ENCODE measurements around the gene HHIPL1. TPM values are rescaled to one million over a fixed set of nuclear protein-coding genes. Genes with fewer than 3 reads are reported as not detected.
A peak's percentile ranks its signal among the peaks of the same experiment; 100 is the strongest.

The HHIPL1 gene
- total RNA-seq, 1 donor from 2014 or later = 0.32 TPM

DNA sequence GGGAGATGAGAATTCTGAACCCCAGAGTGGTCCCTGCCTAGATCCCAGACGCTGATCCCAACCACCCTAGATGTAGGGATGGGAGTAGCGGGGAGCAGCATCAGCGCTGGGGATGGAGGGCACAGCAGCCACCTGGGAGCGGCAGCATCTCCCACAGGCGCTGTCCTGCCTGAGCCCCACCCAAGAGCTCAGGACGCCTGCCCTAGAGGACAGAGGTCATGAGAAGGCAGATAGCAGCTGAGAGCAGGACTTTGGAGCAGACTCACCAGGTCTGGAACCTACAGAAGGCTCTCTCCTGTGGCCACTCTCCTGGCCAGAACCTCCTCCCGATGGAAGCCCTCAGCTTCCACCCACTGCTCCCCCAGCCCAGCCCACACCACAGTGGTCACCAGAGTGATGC, 48.2 kb upstream of the HHIPL1 start:
- Histone ChIP-seq H3K9me3 (ENCODE audit: low read depth) (no peaks in the 10 kb centered on the region), H3K27ac (no peak overlapping the region), H3K27me3 (peaks cover 5% of the 10 kb centered on the region), H2AFZ (replicated peaks) (no peak overlapping the region), H3K79me2 (ENCODE audit: low read depth) (peaks cover 100% of the 10 kb centered on the region), H3K4me1 (peaks cover 46% of the 10 kb centered on the region), H3K4me3 (no peak overlapping the region), H3F3A (ENCODE audit: low read depth) (peaks cover 43% of the 10 kb centered on the region), H3K36me3 (no peaks in the 10 kb centered on the region), H3K4me2 (no peak overlapping the region), H4K20me1 (ENCODE audit: low read depth) (peaks cover 100% of the 10 kb centered on the region), H3K9ac (no peak overlapping the region)
- peaks cover 8% of the 10 kb centered on the region for H3K27me3 Mint-ChIP-seq (ENCODE audit: insufficient read depth, low read depth)
- peaks cover 56% of the 10 kb centered on the region for H3K4me1 Mint-ChIP-seq
- H3K36me3 Mint-ChIP-seq = no peaks in the 10 kb centered on the region
- TF ChIP-seq EZH2phosphoT487 (IDR thresholded peaks at IDR 0.05) (no peak), EZH2 (IDR thresholded peaks at IDR 0.05) (no peak)
- TF ChIP-seq, protein P1, sequence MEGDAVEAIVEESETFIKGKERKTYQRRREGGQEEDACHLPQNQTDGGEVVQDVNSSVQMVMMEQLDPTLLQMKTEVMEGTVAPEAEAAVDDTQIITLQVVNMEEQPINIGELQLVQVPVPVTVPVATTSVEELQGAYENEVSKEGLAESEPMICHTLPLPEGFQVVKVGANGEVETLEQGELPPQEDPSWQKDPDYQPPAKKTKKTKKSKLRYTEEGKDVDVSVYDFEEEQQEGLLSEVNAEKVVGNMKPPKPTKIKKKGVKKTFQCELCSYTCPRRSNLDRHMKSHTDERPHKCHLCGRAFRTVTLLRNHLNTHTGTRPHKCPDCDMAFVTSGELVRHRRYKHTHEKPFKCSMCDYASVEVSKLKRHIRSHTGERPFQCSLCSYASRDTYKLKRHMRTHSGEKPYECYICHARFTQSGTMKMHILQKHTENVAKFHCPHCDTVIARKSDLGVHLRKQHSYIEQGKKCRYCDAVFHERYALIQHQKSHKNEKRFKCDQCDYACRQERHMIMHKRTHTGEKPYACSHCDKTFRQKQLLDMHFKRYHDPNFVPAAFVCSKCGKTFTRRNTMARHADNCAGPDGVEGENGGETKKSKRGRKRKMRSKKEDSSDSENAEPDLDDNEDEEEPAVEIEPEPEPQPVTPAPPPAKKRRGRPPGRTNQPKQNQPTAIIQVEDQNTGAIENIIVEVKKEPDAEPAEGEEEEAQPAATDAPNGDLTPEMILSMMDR (IDR thresholded peaks at IDR 0.05) = no peak
- no peaks in the 10 kb centered on the region for H3K9me3 Mint-ChIP-seq
- no peak overlapping the region for H3K4me3 Mint-ChIP-seq
- no peak for DNase-seq (ENCODE audit: low spot score)
- no peak overlapping the region for H3K27ac Mint-ChIP-seq

DNA sequence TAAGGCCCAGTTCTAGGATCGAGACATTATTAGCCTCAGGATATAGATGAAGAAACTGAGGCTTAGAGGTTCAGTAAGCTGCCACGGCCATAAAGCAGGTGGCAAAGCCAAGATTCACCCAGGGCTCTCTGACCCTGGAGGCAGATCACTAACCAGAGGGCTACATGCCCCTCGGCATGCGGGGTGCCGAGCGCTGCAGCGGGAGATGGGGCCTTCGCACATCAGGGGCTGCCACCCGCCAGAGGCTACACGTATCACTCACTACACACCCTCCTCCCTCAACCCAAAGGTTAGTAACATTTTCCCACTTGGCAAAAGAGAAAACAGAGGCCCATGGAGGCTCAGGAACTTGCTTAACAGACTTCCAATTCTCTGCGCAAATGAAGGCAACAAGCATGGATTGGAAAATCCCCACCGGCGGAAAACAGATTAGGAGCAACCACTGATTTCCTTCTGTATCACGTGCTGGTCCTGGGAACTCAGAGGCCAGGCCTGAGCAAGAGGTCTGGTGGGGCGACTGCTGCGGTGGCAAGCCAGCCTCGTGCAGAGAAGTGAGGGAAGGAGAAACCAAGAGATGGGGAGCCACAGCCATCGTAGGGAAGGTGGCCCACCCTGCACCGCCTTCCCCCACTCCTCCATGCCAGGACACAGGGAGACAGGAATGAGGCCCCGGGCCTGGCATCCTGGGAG, 46.9 kb upstream of the HHIPL1 start:
- no peaks in the 10 kb centered on the region for H3K36me3 Mint-ChIP-seq
- Histone ChIP-seq H4K20me1 (ENCODE audit: low read depth) (peaks cover 100% of the 10 kb centered on the region), H3K4me3 (no peak overlapping the region), H3K36me3 (no peaks in the 10 kb centered on the region), H3K27me3 (peaks cover 18% of the 10 kb centered on the region), H3K9me3 (ENCODE audit: low read depth) (no peaks in the 10 kb centered on the region), H3F3A (ENCODE audit: low read depth) (peaks cover 40% of the 10 kb centered on the region), H3K4me1 (peaks cover 48% of the 10 kb centered on the region), H2AFZ (replicated peaks) (no peak overlapping the region), H3K79me2 (ENCODE audit: low read depth) (peaks cover 100% of the 10 kb centered on the region), H3K9ac (no peak overlapping the region), H3K4me2 (peak overlapping the region; percentile 47), H3K27ac (no peak overlapping the region)
- peaks cover 11% of the 10 kb centered on the region for H3K27me3 Mint-ChIP-seq (ENCODE audit: insufficient read depth, low read depth)
- no peaks in the 10 kb centered on the region for H3K9me3 Mint-ChIP-seq
- H3K27ac Mint-ChIP-seq = no peak overlapping the region
- TF ChIP-seq EZH2phosphoT487 (IDR thresholded peaks at IDR 0.05) (no peak), EZH2 (IDR thresholded peaks at IDR 0.05) (no peak)
- TF ChIP-seq, protein P1 (IDR thresholded peaks at IDR 0.05) = no peak
- H3K4me1 Mint-ChIP-seq = peaks cover 55% of the 10 kb centered on the region
- no peak for DNase-seq (ENCODE audit: low spot score)
- H3K4me3 Mint-ChIP-seq = peak overlapping the region; percentile 46

DNA sequence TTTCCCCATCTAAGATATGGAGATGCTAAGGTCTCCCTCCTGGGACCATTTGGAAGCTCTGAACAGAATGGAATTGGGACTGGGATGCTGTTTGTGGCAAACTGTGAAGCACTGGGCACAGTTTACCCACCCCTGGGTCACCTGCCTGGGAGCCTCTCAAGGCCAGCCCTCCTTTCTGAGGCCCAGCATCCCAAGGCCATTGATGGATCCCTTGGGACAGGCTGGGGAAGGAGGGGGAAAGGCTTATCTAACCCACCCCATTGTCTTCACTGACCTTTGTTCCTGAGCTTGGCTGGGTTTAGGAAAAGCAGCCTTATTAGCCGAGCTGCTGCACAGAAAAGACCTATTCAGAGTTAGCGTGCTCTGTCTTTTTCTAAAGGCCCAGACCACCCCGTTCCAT, 46.2 kb upstream of the HHIPL1 start:
- no peaks in the 10 kb centered on the region for H3K36me3 ChIP-seq
- peaks cover 97% of the 10 kb centered on the region for H4K20me1 ChIP-seq (ENCODE audit: low read depth)
- peak overlapping the region; percentile 47 for H3K4me2 ChIP-seq
- H3K27me3 Mint-ChIP-seq (ENCODE audit: insufficient read depth, low read depth) = peaks cover 11% of the 10 kb centered on the region
- peak overlapping the region; percentile 59 for H3K4me3 Mint-ChIP-seq
- no peaks in the 10 kb centered on the region for H3K9me3 Mint-ChIP-seq
- TF ChIP-seq EZH2 (IDR thresholded peaks at IDR 0.05) = no peak
- TF ChIP-seq, protein P1 (IDR thresholded peaks at IDR 0.05) = no peak
- TF ChIP-seq EZH2phosphoT487 (IDR thresholded peaks at IDR 0.05) = no peak
- H3K27me3 ChIP-seq = peaks cover 25% of the 10 kb centered on the region
- H3K4me1 Mint-ChIP-seq = peaks cover 53% of the 10 kb centered on the region
- H3K9ac ChIP-seq = no peak overlapping the region
- H2AFZ ChIP-seq (replicated peaks) = no peak overlapping the region
- peaks cover 37% of the 10 kb centered on the region for H3F3A ChIP-seq (ENCODE audit: low read depth)
- peaks cover 99% of the 10 kb centered on the region for H3K79me2 ChIP-seq (ENCODE audit: low read depth)
- no peaks in the 10 kb centered on the region for H3K9me3 ChIP-seq (ENCODE audit: low read depth)
- H3K36me3 Mint-ChIP-seq = no peaks in the 10 kb centered on the region
- H3K27ac ChIP-seq = no peak overlapping the region
- DNase-seq (ENCODE audit: low spot score) = peak; percentile 87
- H3K27ac Mint-ChIP-seq = peak overlapping the region; percentile 57
- peak overlapping the region; percentile 14 for H3K4me3 ChIP-seq
- peaks cover 41% of the 10 kb centered on the region for H3K4me1 ChIP-seq
